ENCODE results near the gene TTC39B. TPM values are rescaled to one million over a fixed set of nuclear protein-coding genes. Genes with fewer than 3 reads are reported as not detected.

Gene TTC39B
- total RNA-seq, 1 donor from 2014 or later, result 7.0 TPM

- Histone ChIP-seq H3K4me3 (ENCODE audit: insufficient read depth, low read depth, low read length) (no peak overlapping the region), H3K27ac (ENCODE audit: low read depth, low read length) (no peak overlapping the region), H3K9ac (ENCODE audit: low read length) (no peak overlapping the region), H3K27me3 (ENCODE audit: insufficient read depth, low read length) (no peaks in the 10 kb centered on the region), H3K4me1 (ENCODE audit: insufficient read depth, low read length) (peaks cover 11% of the 10 kb centered on the region), H3K79me2 (ENCODE audit: insufficient read depth, low read length) (no peaks in the 10 kb centered on the region), H2AFZ (ENCODE audit: low read depth, low read length) (no peak overlapping the region), H3K9me3 (ENCODE audit: insufficient read depth, low read depth, low read length) (no peaks in the 10 kb centered on the region), H4K20me1 (ENCODE audit: insufficient read depth, low read length) (no peaks in the 10 kb centered on the region), H3K36me3 (ENCODE audit: insufficient read depth, low read length) (no peaks in the 10 kb centered on the region), H3K4me2 (ENCODE audit: low read length) (no peak overlapping the region)
- Mint-ChIP-seq H3K4me3 (ENCODE audit: unreplicated experiment) (no peak overlapping the region), H3K9me3 (ENCODE audit: unreplicated experiment) (peaks cover 10% of the 10 kb centered on the region), H3K4me1 (ENCODE audit: low read depth, unreplicated experiment) (peaks cover 17% of the 10 kb centered on the region), H3K27ac (ENCODE audit: unreplicated experiment) (no peak overlapping the region), H3K36me3 (ENCODE audit: low read depth, unreplicated experiment) (peaks cover 22% of the 10 kb centered on the region), H3K27me3 (ENCODE audit: low read depth, unreplicated experiment) (no peaks in the 10 kb centered on the region)
- DNase-seq (ENCODE audit: low read depth) (no peak), FAIRE-seq (no peak)
- TF ChIP-seq EZH2 (IDR thresholded peaks at IDR 0.05; ENCODE audit: insufficient read depth, low read length), result no peak
- no peak for TF ChIP-seq CTCF (IDR thresholded peaks at IDR 0.05; ENCODE audit: insufficient read depth, low read depth, low read length)
Measured at GRCh38 chr9:15299374-15299939, 7.6 kb downstream of the TTC39B start.

DNA sequence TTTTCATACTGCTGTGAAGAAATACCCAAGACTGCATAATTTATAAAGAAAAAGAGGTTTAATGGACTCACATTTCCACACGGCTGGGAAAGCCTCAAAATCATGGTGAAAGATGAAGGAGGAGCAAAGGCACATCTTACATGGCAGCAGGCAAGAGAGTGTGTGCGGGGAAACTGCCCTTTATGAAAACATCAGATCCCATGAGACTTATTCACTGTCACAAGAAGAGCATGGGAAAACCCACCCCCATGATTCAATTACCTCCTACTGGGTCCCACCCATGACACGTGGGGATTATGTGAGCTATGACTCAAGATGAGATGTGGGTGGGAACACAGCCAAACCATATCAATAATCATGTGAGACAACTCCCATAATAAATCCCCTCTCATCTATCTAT is 8.7 kb downstream of the TTC39B start:
- no peak overlapping the region for H3K4me2 ChIP-seq (ENCODE audit: low read length)
- H4K20me1 ChIP-seq (ENCODE audit: insufficient read depth, low read length), result no peaks in the 10 kb centered on the region
- H3K27ac ChIP-seq (ENCODE audit: low read depth, low read length), result no peak overlapping the region
- no peaks in the 10 kb centered on the region for H3K9me3 ChIP-seq (ENCODE audit: insufficient read depth, low read depth, low read length)
- no peak overlapping the region for H2AFZ ChIP-seq (ENCODE audit: low read depth, low read length)
- peaks cover 22% of the 10 kb centered on the region for H3K36me3 Mint-ChIP-seq (ENCODE audit: low read depth, unreplicated experiment)
- TF ChIP-seq EZH2 (IDR thresholded peaks at IDR 0.05; ENCODE audit: insufficient read depth, low read length), result no peak
- TF ChIP-seq CTCF (IDR thresholded peaks at IDR 0.05; ENCODE audit: insufficient read depth, low read depth, low read length), result no peak
- no peaks in the 10 kb centered on the region for H3K27me3 ChIP-seq (ENCODE audit: insufficient read depth, low read length)
- no peak overlapping the region for H3K9ac ChIP-seq (ENCODE audit: low read length)
- peaks cover 20% of the 10 kb centered on the region for H3K4me1 Mint-ChIP-seq (ENCODE audit: low read depth, unreplicated experiment)
- no peak overlapping the region for H3K4me3 Mint-ChIP-seq (ENCODE audit: unreplicated experiment)
- H3K36me3 ChIP-seq (ENCODE audit: insufficient read depth, low read length), result no peaks in the 10 kb centered on the region
- H3K9me3 Mint-ChIP-seq (ENCODE audit: unreplicated experiment), result peaks cover 10% of the 10 kb centered on the region
- H3K27ac Mint-ChIP-seq (ENCODE audit: unreplicated experiment), result no peak overlapping the region
- H3K4me1 ChIP-seq (ENCODE audit: insufficient read depth, low read length), result peaks cover 11% of the 10 kb centered on the region
- no peak overlapping the region for H3K4me3 ChIP-seq (ENCODE audit: insufficient read depth, low read depth, low read length)
- H3K79me2 ChIP-seq (ENCODE audit: insufficient read depth, low read length), result no peaks in the 10 kb centered on the region
- DNase-seq (ENCODE audit: low read depth) (no peak), FAIRE-seq (no peak)
- no peaks in the 10 kb centered on the region for H3K27me3 Mint-ChIP-seq (ENCODE audit: low read depth, unreplicated experiment)

GRCh38 chr9:15295761-15296405 is 11.1 kb downstream of the TTC39B start:
- Mint-ChIP-seq H3K27ac (ENCODE audit: unreplicated experiment) (peak overlapping the region; percentile 95), H3K27me3 (ENCODE audit: low read depth, unreplicated experiment) (no peaks in the 10 kb centered on the region), H3K9me3 (ENCODE audit: unreplicated experiment) (peaks cover 10% of the 10 kb centered on the region), H3K36me3 (ENCODE audit: low read depth, unreplicated experiment) (peaks cover 24% of the 10 kb centered on the region), H3K4me1 (ENCODE audit: low read depth, unreplicated experiment) (peaks cover 20% of the 10 kb centered on the region), H3K4me3 (ENCODE audit: unreplicated experiment) (peak overlapping the region; percentile 28)
- H4K20me1 ChIP-seq (ENCODE audit: insufficient read depth, low read length), result no peaks in the 10 kb centered on the region
- no peaks in the 10 kb centered on the region for H3K79me2 ChIP-seq (ENCODE audit: insufficient read depth, low read length)
- H3K4me3 ChIP-seq (ENCODE audit: insufficient read depth, low read depth, low read length), result peak overlapping the region; percentile 65
- peak overlapping the region; percentile 65 for H2AFZ ChIP-seq (ENCODE audit: low read depth, low read length)
- H3K27me3 ChIP-seq (ENCODE audit: insufficient read depth, low read length), result no peaks in the 10 kb centered on the region
- peaks cover 11% of the 10 kb centered on the region for H3K4me1 ChIP-seq (ENCODE audit: insufficient read depth, low read length)
- no peak for TF ChIP-seq CTCF (IDR thresholded peaks at IDR 0.05; ENCODE audit: insufficient read depth, low read depth, low read length)
- no peak for TF ChIP-seq EZH2 (IDR thresholded peaks at IDR 0.05; ENCODE audit: insufficient read depth, low read length)
- no peaks in the 10 kb centered on the region for H3K36me3 ChIP-seq (ENCODE audit: insufficient read depth, low read length)
- peak overlapping the region; percentile 88 for H3K4me2 ChIP-seq (ENCODE audit: low read length)
- H3K27ac ChIP-seq (ENCODE audit: low read depth, low read length), result peak overlapping the region; percentile 79
- FAIRE-seq (peak; percentile 79), DNase-seq (ENCODE audit: low read depth) (peak; percentile 84)
- H3K9ac ChIP-seq (ENCODE audit: low read length), result peak overlapping the region; percentile 80
- H3K9me3 ChIP-seq (ENCODE audit: insufficient read depth, low read depth, low read length), result no peaks in the 10 kb centered on the region
